ENCODE data around the gene PACS2.
"Not testable (repeated sequence)": the region's sequence is repeated elsewhere in the genome, so short reads cannot be mapped to it uniquely, and the experiment has no call there.

PACS2 gene

DNA sequence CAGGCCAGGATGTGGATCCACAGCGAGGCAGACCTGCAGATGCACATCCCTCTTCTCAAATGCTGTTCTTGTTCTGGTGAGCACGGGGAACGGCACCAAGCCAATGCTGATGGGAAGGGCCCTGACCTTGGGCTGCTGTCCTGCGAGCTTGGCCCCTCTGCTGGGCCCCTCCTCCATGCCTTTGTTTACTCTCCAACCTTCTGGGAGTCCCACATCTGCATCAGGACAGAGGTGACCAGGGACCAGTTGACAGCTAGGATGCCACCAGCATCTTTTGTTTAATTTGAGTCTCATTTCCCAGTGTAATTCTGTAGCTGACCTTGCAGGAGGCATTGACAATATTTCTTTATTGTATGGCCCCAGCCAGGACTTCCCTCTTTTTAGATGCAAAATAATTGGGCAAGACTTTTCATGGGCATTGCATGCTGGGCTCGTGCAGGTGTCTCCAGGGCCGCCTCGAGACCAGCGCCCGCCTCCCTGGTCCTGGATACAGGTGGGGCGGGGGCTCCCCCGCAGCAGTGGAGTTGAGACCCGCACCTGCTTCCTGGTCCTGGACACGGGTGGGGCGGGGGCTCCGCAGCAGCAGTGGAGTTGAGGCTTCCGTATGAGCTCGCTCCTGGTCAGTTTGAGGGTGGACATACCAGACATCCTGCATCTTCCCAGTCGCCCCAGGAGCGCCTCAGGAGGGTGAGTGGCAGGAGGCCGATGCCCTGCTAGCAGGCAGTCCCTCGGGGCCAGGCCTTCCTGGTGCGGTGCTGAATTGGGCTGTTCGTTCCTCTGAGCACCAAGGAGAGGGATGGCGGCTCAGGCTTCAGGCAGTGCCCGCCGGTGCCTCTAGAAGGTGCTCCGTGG, 11.4 kb downstream of the PACS2 start:
- TF ChIP-seq, protein P1, sequence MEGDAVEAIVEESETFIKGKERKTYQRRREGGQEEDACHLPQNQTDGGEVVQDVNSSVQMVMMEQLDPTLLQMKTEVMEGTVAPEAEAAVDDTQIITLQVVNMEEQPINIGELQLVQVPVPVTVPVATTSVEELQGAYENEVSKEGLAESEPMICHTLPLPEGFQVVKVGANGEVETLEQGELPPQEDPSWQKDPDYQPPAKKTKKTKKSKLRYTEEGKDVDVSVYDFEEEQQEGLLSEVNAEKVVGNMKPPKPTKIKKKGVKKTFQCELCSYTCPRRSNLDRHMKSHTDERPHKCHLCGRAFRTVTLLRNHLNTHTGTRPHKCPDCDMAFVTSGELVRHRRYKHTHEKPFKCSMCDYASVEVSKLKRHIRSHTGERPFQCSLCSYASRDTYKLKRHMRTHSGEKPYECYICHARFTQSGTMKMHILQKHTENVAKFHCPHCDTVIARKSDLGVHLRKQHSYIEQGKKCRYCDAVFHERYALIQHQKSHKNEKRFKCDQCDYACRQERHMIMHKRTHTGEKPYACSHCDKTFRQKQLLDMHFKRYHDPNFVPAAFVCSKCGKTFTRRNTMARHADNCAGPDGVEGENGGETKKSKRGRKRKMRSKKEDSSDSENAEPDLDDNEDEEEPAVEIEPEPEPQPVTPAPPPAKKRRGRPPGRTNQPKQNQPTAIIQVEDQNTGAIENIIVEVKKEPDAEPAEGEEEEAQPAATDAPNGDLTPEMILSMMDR (IDR thresholded peaks at IDR 0.05) = no peak
- no peak for TF ChIP-seq ZFX (IDR thresholded peaks at IDR 0.05; ENCODE audit: borderline replicate concordance)
- no peak overlapping the region for H3K27ac ChIP-seq

- no peak overlapping the region for H3K27ac ChIP-seq
Measured at GRCh38 chr14:105326568-105326867, 12.0 kb downstream of the PACS2 start.

DNA sequence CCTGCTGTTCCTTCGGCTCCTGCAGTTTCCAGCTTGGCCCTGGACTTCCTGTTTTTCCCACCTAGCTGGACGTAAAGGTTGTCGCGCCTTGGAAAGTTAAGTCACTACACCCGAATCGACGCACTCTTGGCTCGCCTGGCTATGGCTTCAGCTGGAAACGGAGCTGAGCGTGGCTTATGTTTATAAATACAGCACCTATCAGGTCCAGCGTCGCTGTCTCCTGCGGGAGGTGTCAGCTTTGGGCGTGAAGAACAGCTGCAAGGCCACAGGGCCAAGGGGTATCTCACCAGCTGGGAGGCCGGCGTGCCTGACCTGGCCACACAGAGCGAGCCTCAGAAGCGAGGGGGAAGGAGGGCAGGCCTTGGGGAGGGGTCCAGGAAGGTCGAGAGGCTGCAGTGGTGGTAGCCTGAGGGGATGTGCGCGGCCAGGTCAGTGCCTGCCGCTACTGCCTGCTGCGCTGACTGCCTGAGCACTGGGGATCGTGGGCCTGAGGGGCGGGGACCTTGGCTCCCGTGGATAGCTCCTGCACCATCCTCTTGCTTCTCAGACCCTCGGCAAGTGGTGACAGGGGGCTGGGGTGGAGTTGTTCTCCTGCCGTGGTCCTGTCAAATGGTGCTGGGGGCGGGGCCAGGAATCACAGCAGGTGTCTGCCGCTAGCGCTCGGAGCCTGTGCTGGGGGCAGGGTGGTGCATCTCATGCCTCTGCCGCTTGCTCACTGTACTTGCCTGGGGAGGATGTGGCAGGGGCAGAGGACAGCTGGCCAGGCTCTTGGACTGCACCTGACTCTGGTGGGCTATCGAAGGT, 12.5 kb downstream of the PACS2 start:
- TF ChIP-seq, protein P1 (IDR thresholded peaks at IDR 0.05) = no peak
- no peak for TF ChIP-seq ZFX (IDR thresholded peaks at IDR 0.05; ENCODE audit: borderline replicate concordance)
- no peak overlapping the region for H3K27ac ChIP-seq

More at GRCh38 chr14:105326568-105326867, 12.0 kb downstream of the PACS2 start:
- TF ChIP-seq ZFX (IDR thresholded peaks at IDR 0.05; ENCODE audit: borderline replicate concordance) = no peak
- TF ChIP-seq, protein P1 (IDR thresholded peaks at IDR 0.05) = no peak

DNA sequence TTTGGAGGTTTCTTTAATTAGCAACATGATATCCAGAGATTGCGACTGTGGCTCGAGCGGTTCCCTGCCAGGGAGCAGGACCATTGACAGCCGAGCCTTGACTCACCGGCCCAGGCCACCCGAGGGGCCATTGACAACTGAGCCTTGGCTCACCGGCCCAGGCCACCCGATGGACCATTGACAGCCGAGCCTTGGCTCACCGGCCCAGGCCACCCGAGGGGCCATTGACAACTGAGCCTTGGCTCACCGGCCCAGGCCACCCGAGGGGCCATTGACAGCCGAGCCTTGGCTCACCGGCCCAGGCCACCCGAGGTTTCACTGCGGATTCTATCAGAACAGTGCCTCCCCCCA, 13.1 kb downstream of the PACS2 start:
- not testable (repeated sequence) for H3K27ac ChIP-seq

DNA sequence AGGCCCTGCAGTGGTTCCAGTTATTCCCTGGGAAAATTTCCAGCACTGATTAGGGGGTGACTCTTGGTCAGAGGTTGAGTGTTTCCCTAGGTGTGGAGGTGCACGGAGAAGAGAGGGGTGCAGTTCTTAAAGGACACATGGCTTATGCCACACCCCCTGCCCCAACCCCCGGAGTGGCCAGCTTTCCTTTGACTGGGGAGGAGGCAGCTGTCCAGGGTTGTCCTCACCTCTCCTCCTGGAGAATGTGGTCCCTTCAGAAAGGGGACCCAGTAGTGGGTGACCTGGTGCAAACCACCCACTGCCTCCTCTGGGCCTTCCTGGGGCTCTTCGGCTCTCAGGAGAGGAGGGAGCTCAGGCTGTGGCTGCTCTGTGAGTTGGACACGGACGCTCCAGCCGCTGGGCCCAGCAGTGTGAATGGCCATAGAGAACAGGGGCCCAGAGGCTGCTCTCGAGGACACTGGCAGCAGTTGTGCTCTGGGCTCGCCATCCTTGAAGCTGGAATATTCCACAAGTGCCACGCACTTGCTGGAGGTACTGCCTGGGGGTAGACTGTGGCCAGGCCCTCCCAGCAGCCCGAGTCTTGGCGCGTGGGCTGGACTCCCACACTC, 13.6 kb downstream of the PACS2 start:
- no peak overlapping the region for H3K27ac ChIP-seq
- TF ChIP-seq, protein P1 (IDR thresholded peaks at IDR 0.05) = no peak
- TF ChIP-seq ZFX (IDR thresholded peaks at IDR 0.05; ENCODE audit: borderline replicate concordance) = no peak

DNA sequence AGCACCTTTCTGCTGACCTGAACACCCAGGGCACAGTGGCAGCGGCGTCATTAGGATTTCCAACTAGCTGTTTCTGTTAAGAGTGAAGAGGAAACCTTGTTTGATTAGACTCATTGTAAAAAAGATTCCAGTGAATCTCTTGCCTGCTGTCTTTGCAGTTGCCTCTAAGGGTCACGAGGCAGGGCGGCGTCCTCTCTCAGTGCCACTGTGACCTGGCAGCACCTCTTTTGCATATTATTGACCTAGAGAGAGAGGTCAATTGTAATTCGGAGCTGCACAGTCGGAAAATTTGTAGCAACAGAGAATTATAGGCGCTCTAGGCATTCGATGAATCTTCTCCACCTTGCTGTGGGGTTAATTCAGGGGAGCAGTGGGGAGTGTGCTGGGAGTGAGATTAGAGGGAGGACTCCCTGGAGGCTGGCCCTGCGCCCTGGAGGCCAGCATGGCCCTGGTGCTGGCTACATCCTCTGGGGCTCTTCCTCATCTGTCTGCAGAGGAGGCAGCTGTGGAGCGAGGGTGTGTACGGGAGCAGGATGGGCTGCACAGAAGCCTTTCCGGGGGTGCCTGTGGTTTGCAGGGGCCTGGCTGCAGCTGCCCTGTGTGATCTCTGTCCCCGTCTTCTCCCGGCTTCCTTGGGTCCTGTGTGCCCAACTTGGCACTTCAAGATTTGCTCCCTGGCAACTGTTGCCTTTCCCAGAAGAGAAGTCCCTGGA, 14.3 kb downstream of the PACS2 start:
- no peak overlapping the region for H3K27ac ChIP-seq
- TF ChIP-seq ZFX (IDR thresholded peaks at IDR 0.05; ENCODE audit: borderline replicate concordance) = no peak
- TF ChIP-seq, protein P1 (IDR thresholded peaks at IDR 0.05) = no peak

DNA sequence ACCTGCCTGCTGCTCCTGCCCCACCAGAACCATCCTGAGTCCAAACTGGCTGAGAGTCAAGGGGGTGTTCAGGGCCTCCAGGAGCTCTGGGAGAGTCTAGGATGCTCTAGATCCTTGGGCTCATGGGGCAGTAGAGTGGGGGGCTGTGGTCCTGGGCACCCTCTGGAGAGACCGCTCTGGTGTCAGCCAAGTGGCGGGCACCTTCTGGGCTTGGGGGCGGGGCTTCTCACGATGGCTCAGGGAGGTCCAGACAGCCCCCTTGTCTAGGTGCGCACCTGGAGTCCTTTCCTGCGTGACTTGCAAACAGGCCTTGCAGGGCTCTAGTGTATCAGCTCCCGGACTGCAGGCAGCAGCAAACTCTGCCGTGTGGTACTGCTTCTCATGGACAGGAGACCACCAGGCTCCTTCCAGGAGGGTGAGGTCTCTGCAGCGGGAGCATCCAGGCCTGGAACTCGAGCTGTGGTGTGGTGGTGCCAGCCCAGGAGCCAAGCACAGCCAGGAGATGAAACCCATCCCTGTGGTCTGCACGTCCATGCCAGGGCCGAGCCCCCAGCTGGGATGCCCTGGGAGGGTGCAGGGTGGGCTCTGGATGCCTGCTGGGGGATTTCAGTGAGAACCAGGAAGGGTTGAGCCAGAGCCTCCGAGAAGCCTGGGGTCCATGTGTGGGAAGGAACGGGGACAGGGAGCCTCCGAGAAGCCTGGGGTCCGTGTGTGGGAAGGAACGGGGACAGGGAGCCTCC, 15.0 kb downstream of the PACS2 start:
- no peak overlapping the region for H3K27ac ChIP-seq
- TF ChIP-seq, protein P1 (IDR thresholded peaks at IDR 0.05) = no peak
- no peak for TF ChIP-seq ZFX (IDR thresholded peaks at IDR 0.05; ENCODE audit: borderline replicate concordance)
